ENCODE measurements around the gene CNOT6. TPM values are rescaled to one million over a fixed set of nuclear protein-coding genes. Genes with fewer than 3 reads are reported as not detected.

CNOT6 gene
- total RNA-seq, 1 experiment from 2014 or later = 48.8 TPM

DNA sequence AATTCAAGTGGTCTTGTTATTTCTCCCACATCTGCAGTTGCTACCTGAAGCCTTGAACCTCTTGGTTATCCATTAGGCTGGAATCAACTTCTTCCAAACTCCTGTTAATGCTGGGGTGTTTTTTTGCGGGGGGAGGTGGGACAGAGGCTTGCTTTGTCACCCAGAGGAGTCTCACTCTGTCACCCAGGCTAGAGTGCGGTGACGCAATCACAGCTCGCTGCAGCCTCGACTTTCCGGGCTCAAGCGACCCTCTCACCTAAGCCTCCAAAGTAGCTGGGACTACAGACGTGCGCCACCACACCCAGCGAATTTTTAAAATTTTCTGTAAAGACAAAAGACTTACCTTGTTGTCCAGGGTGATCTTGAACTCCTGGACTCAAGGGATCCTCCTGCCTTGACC, 92.7 kb downstream of the CNOT6 start:
- intact Hi-C loops (cut with micrococcal nuclease; ENCODE audit: unreplicated experiment) = no loop called here

DNA sequence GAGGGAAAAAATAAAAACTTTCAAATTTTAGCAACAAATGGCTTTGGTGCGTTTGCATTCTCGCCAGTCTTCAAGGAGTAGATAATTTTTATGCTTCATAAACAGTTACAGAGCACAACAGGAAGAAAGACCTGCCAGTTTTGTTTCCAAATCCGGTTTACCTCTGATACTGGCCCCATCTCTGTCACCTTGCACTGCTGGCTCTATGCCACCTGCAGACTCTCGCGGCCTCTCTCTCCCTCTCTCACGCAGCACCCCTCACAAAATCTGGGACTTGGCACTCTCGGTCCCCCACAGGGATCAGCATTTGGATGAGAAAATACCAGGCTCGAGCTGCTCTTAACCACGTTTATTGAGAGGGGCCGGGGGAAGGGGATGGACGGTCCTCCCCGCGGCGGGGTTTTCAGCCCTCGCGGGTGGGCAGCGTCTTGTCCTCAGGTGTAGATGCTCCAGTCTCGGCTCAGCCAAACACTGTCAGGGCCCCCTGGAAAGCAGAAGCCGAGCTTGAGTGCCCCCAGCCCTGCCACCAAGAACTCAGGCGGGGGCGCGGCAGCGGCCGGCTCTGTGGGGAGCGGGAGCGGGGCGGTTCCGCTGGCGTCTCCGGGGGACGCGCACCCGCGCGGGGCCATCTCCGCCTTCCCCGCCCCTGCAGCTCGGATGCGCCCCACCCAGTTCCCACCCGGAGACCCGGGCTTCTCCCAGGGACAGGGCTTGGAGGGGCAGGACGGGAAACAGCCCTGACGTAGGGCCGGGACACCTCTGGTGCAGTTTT, 95.8 kb downstream of the CNOT6 start:
- DNase-seq = no peak
- Histone ChIP-seq H3K4me2 (no peak overlapping the region), H3K9me3 (ENCODE audit: insufficient read depth, low read depth) (no peaks in the 10 kb centered on the region; the same call in 1 of the 2 replicates), H4K20me1 (ENCODE audit: insufficient read depth) (no peaks in the 10 kb centered on the region), H3K27ac (no peak overlapping the region), H3K36me3 (ENCODE audit: low read depth) (no peaks in the 10 kb centered on the region), H3K4me3 (no peak overlapping the region), H3F3A (ENCODE audit: insufficient read depth, low read depth) (no peaks in the 10 kb centered on the region), H2AFZ (no peak overlapping the region), H3K79me2 (ENCODE audit: low read depth) (no peaks in the 10 kb centered on the region), H3K27me3 (ENCODE audit: insufficient read depth, low read depth) (peaks cover 22% of the 10 kb centered on the region; the same call in 1 of the 2 replicates), H3K9me2 (ENCODE audit: insufficient read depth) (no peaks in the 10 kb centered on the region), H3K4me1 (replicated peaks; ENCODE audit: insufficient read depth) (no peaks in the 10 kb centered on the region)
- POLR2A ChIA-PET (ENCODE audit: unreplicated experiment) = no interaction called here
- no peak for TF ChIP-seq EZH2 (IDR thresholded peaks at IDR 0.05; ENCODE audit: low read depth)
- TF ChIP-seq, protein P1, sequence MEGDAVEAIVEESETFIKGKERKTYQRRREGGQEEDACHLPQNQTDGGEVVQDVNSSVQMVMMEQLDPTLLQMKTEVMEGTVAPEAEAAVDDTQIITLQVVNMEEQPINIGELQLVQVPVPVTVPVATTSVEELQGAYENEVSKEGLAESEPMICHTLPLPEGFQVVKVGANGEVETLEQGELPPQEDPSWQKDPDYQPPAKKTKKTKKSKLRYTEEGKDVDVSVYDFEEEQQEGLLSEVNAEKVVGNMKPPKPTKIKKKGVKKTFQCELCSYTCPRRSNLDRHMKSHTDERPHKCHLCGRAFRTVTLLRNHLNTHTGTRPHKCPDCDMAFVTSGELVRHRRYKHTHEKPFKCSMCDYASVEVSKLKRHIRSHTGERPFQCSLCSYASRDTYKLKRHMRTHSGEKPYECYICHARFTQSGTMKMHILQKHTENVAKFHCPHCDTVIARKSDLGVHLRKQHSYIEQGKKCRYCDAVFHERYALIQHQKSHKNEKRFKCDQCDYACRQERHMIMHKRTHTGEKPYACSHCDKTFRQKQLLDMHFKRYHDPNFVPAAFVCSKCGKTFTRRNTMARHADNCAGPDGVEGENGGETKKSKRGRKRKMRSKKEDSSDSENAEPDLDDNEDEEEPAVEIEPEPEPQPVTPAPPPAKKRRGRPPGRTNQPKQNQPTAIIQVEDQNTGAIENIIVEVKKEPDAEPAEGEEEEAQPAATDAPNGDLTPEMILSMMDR (conservative IDR thresholded peaks at IDR 0.05) = no peak
- CTCF ChIA-PET = no interaction called here
- no TSS peak for BruUV-seq (replicated peaks)
- intact Hi-C loops (cut with micrococcal nuclease; ENCODE audit: unreplicated experiment) = no loop called here

More for the DNA sequence above, 92.7 kb downstream of the CNOT6 start:
- Histone ChIP-seq H3F3A (ENCODE audit: insufficient read depth, low read depth) (peaks cover 6% of the 10 kb centered on the region; the same call in 1 of the 2 replicates), H3K9me3 (ENCODE audit: insufficient read depth, low read depth) (no peaks in the 10 kb centered on the region; the same call in 1 of the 2 replicates), H4K20me1 (ENCODE audit: insufficient read depth) (0 out of 2 replicates have a peak, but pooled peaks cover 3% of the 10 kb centered on the region), H3K36me3 (ENCODE audit: low read depth) (no peaks in the 10 kb centered on the region), H3K4me2 (no peak overlapping the region), H3K27me3 (ENCODE audit: insufficient read depth, low read depth) (no peaks in the 10 kb centered on the region), H3K79me2 (ENCODE audit: low read depth) (no peaks in the 10 kb centered on the region), H3K9me2 (ENCODE audit: insufficient read depth) (no peaks in the 10 kb centered on the region), H3K27ac (no peak overlapping the region), H3K4me3 (no peak overlapping the region), H3K4me1 (replicated peaks; ENCODE audit: insufficient read depth) (no peaks in the 10 kb centered on the region), H2AFZ (no peak overlapping the region)
- no TSS peak for BruUV-seq (replicated peaks)
- DNase-seq = no peak
- POLR2A ChIA-PET (ENCODE audit: unreplicated experiment) = no interaction called here
- CTCF ChIA-PET = interaction anchor here (0.6 kb wide), 1 partner anchor 15 kb away, joined by 3 read pairs; no protein-coding TSS in a partner anchor
- TF ChIP-seq, protein P1 (conservative IDR thresholded peaks at IDR 0.05) = no peak
- no peak for TF ChIP-seq EZH2 (IDR thresholded peaks at IDR 0.05; ENCODE audit: low read depth)

DNA sequence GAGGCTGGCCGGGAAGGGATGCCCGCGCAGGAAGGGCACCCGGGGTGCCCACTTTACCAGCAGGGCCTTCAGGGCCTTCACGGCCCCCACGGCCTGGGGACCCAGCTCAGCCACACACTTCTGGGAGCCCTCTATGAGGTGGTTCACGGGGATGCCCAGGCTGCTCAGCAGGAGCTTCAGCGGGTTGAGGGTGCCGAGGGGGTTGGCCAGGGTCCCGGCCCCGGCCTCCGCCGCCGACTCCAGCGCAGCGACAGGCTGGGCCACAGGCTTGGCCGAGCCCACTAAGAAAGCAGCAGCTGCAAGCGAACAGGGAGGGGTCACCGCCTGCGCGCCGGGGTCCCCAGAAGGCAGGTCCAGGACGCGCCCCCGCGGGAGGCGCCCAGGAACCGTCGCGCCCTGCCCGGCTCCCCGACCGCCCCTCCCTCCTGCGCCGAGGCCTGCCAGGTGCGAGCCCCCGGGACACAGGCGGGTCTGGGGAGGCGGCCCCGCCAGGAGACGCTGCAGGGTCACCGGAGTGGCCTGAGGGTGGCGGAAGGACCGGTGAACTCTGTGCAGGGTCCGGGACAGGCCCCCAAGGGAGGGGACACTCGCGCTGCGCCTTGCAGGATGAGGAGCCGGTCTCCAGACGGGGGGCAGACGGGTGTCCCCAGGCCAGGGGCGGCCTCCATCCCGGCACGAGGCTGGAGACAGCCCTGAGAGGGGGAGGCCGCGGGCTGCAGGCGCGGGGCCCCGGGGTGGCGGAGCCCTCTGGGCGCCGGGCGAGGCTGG, 96.5 kb downstream of the CNOT6 start:
- TF ChIP-seq, protein P1 (conservative IDR thresholded peaks at IDR 0.05) = no peak
- no peak for TF ChIP-seq EZH2 (IDR thresholded peaks at IDR 0.05; ENCODE audit: low read depth)
- H3K4me1 ChIP-seq (replicated peaks; ENCODE audit: insufficient read depth) = no peaks in the 10 kb centered on the region
- H2AFZ ChIP-seq = no peak overlapping the region
- no peaks in the 10 kb centered on the region for H3K9me2 ChIP-seq (ENCODE audit: insufficient read depth)
- H3F3A ChIP-seq (ENCODE audit: insufficient read depth, low read depth) = no peaks in the 10 kb centered on the region
- no TSS peak for BruUV-seq (replicated peaks)
- ChIA-PET CTCF (no interaction called here), POLR2A (ENCODE audit: unreplicated experiment) (no interaction called here)
- H3K36me3 ChIP-seq (ENCODE audit: low read depth) = no peaks in the 10 kb centered on the region
- no peak overlapping the region for H3K4me2 ChIP-seq
- peaks cover 22% of the 10 kb centered on the region for H3K27me3 ChIP-seq (ENCODE audit: insufficient read depth, low read depth)
- no peak for DNase-seq
- H3K9me3 ChIP-seq (ENCODE audit: insufficient read depth, low read depth) = no peaks in the 10 kb centered on the region
- H3K27ac ChIP-seq = no peak overlapping the region
- H3K4me3 ChIP-seq = no peak overlapping the region
- no peaks in the 10 kb centered on the region for H4K20me1 ChIP-seq (ENCODE audit: insufficient read depth)
- no peaks in the 10 kb centered on the region for H3K79me2 ChIP-seq (ENCODE audit: low read depth)
- intact Hi-C loops (cut with micrococcal nuclease; ENCODE audit: unreplicated experiment) = no loop called here
